RWPE2 (cell line): ENCODE measurements around the gene VTI1B.
A peak's percentile ranks its signal among the peaks of the same experiment; 100 is the strongest.
"Not testable (repeated sequence)": the region's sequence is repeated elsewhere in the genome, so short reads cannot be mapped to it uniquely, and the experiment has no call there.

ENCODE experiments used
- ATAC-seq: fragments of 200-7000 bp; cut with Tn5 transposase; 3 replicates; pipeline ENCODE4 v1.9.1; 2021; ENCODE audit warnings: low read depth
- DNase-seq: peaks from one replicate; pipeline ENCODE4 v3.0.0-alpha.2; 2020; ENCODE audit warnings: low spot score
- H3K27ac ChIP-seq: fragments of 450-650 bp; 2 replicates; pipeline ENCODE4 v1.5.1; 2017; ENCODE audit warnings: mild to moderate bottlenecking; ENCODE audit not compliant: poor library complexity, severe bottlenecking
- H3K27me3 ChIP-seq: fragments of 250-450 bp; sonication (Bioruptor Pico); 2 replicates; pipeline ENCODE4 v1.5.1; 2021; ENCODE audit warnings: mild to moderate bottlenecking, moderate library complexity; ENCODE audit not compliant: insufficient read depth, poor library complexity, severe bottlenecking
- H3K36me3 ChIP-seq: fragments of 250-450 bp; sonication (Bioruptor Pico); 2 replicates; pipeline ENCODE4 v1.5.1; 2020; ENCODE audit warnings: low read depth, mild to moderate bottlenecking, moderate library complexity
- H3K4me1 ChIP-seq: fragments of 250-450 bp; sonication (Bioruptor Pico); 2 replicates; pipeline ENCODE4 v1.5.1; 2021; ENCODE audit warnings: mild to moderate bottlenecking, moderate library complexity; ENCODE audit not compliant: insufficient read depth, poor library complexity, severe bottlenecking
- H3K4me3 ChIP-seq: fragments of 250-450 bp; sonication (Bioruptor Pico); 2 replicates; pipeline ENCODE4 v1.5.1; 2021; ENCODE audit warnings: mild to moderate bottlenecking, moderate library complexity; ENCODE audit not compliant: severe bottlenecking
- H3K9me3 ChIP-seq: fragments of 250-450 bp; sonication (Bioruptor Pico); 2 replicates; pipeline ENCODE4 v1.5.1; 2021; ENCODE audit warnings: mild to moderate bottlenecking, moderate library complexity; ENCODE audit not compliant: severe bottlenecking
- CTCF ChIP-seq: fragments of 450-650 bp; IDR thresholded peaks from one replicate; pipeline ENCODE4 v1.5.1; 2017; ENCODE audit warnings: mild to moderate bottlenecking, moderate library complexity; ENCODE audit not compliant: poor library complexity, severe bottlenecking

VTI1B gene

GRCh38 chr14:67718265-67718664, 43.8 kb upstream of the VTI1B start:
- Histone ChIP-seq H3K27me3 (no peaks in the 10 kb centered on the region), H3K4me3 (no peak overlapping the region), H3K9me3 (no peaks in the 10 kb centered on the region), H3K27ac (no peak overlapping the region), H3K36me3 (no peaks in the 10 kb centered on the region), H3K4me1 (no peaks in the 10 kb centered on the region)
- TF ChIP-seq CTCF: no peak
- no peak for DNase-seq
- ATAC-seq: 0 out of 3 replicates have a peak, but pooled peaks have one; percentile 25

GRCh38 chr14:67717048-67717447, 42.6 kb upstream of the VTI1B start:
- Histone ChIP-seq H3K27ac (no peak overlapping the region), H3K36me3 (no peaks in the 10 kb centered on the region), H3K27me3 (no peaks in the 10 kb centered on the region), H3K4me1 (no peaks in the 10 kb centered on the region), H3K9me3 (no peaks in the 10 kb centered on the region), H3K4me3 (no peak overlapping the region)
- DNase-seq (no peak), ATAC-seq (no peak)
- TF ChIP-seq CTCF: no peak

GRCh38 chr14:67710209-67710608, 35.8 kb upstream of the VTI1B start:
- Histone ChIP-seq H3K4me3 (no peak overlapping the region), H3K36me3 (no peaks in the 10 kb centered on the region), H3K4me1 (no peaks in the 10 kb centered on the region), H3K27ac (no peak overlapping the region), H3K27me3 (no peaks in the 10 kb centered on the region), H3K9me3 (peaks cover 17% of the 10 kb centered on the region)
- ATAC-seq: no peak
- DNase-seq: no peak
- no peak for TF ChIP-seq CTCF

GRCh38 chr14:67709796-67710195, 35.4 kb upstream of the VTI1B start:
- H3K36me3 ChIP-seq, H3K27ac ChIP-seq, H3K4me3 ChIP-seq, DNase-seq, ATAC-seq, H3K4me1 ChIP-seq, H3K27me3 ChIP-seq: not testable (repeated sequence)
- H3K9me3 ChIP-seq: peaks cover 17% of the 10 kb centered on the region

GRCh38 chr14:67709346-67709745, 34.9 kb upstream of the VTI1B start:
- H3K36me3 ChIP-seq, ATAC-seq, H3K27ac ChIP-seq, H3K4me3 ChIP-seq, H3K27me3 ChIP-seq, DNase-seq, H3K4me1 ChIP-seq: not testable (repeated sequence)
- peaks cover 17% of the 10 kb centered on the region for H3K9me3 ChIP-seq

GRCh38 chr14:67705211-67705610, 30.8 kb upstream of the VTI1B start:
- Histone ChIP-seq H3K4me1 (peaks cover 7% of the 10 kb centered on the region), H3K27ac (no peak overlapping the region), H3K4me3 (no peak overlapping the region), H3K27me3 (no peaks in the 10 kb centered on the region), H3K9me3 (peaks cover 6% of the 10 kb centered on the region), H3K36me3 (no peaks in the 10 kb centered on the region)
- no peak for TF ChIP-seq CTCF
- DNase-seq (no peak), ATAC-seq (peak; percentile 59)
